ENCODE results near the gene ITGA7. TPM values are rescaled to one million over a fixed set of nuclear protein-coding genes. Genes with fewer than 3 reads are reported as not detected.

Gene ITGA7
- total RNA-seq, 4 donors from 2014 or later, result 118 to 192 (median 146) TPM

- H3K9me3 ChIP-seq, result no peaks in the 10 kb centered on the region
- no peak overlapping the region for H3K4me3 ChIP-seq
- no peaks in the 10 kb centered on the region for H3K36me3 ChIP-seq
- no peaks in the 10 kb centered on the region for H3K27me3 ChIP-seq
- peaks cover 0 to 7% (median 0%) of the 10 kb centered on the region in 4 donors for H3K4me1 ChIP-seq
- TF ChIP-seq, protein P1, sequence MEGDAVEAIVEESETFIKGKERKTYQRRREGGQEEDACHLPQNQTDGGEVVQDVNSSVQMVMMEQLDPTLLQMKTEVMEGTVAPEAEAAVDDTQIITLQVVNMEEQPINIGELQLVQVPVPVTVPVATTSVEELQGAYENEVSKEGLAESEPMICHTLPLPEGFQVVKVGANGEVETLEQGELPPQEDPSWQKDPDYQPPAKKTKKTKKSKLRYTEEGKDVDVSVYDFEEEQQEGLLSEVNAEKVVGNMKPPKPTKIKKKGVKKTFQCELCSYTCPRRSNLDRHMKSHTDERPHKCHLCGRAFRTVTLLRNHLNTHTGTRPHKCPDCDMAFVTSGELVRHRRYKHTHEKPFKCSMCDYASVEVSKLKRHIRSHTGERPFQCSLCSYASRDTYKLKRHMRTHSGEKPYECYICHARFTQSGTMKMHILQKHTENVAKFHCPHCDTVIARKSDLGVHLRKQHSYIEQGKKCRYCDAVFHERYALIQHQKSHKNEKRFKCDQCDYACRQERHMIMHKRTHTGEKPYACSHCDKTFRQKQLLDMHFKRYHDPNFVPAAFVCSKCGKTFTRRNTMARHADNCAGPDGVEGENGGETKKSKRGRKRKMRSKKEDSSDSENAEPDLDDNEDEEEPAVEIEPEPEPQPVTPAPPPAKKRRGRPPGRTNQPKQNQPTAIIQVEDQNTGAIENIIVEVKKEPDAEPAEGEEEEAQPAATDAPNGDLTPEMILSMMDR (IDR thresholded peaks at IDR 0.05), result no peak
- no peak for TF ChIP-seq EP300 (IDR thresholded peaks at IDR 0.05)
- TF ChIP-seq POLR2A (IDR thresholded peaks at IDR 0.05), result no peak
- no peak for DNase-seq (ENCODE audit: low spot score in 2 of 2)
- no peak overlapping the region for H3K27ac ChIP-seq
- WGBS, 2 donors, result 82 to 84% methylated on average over 8 of the region's 8 CpGs
Measured at GRCh38 chr12:55675666-55676065, 32.0 kb downstream of the ITGA7 start.

DNA sequence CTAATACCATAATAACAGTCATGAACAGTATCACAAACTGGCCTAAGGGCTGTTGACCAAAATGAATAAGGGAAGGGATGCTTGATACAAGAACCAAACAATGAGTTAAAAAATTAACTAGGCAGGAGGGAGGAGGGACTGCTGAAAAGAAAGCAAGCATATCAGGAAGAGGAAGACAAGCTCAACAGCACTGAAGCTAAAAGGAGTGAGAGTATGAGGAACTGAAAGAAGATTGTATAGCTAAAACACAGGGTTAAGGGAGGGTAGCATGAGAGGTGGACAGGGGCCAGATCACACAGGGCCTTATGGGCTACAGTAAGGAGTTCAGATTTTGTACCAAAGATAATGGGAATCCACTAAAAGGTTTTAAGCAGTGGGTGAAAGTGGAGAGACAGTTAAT, 34.1 kb downstream of the ITGA7 start:
- H3K4me3 ChIP-seq, result no peak overlapping the region
- H3K36me3 ChIP-seq, result no peaks in the 10 kb centered on the region
- H3K9me3 ChIP-seq, result no peaks in the 10 kb centered on the region
- DNase-seq (ENCODE audit: low spot score in 2 of 2), result no peak
- no peaks in the 10 kb centered on the region for H3K27me3 ChIP-seq
- H3K27ac ChIP-seq, result no peak overlapping the region
- peaks cover 0 to 5% (median 0%) of the 10 kb centered on the region in 4 donors for H3K4me1 ChIP-seq
- TF ChIP-seq, protein P1 (IDR thresholded peaks at IDR 0.05), result no peak
- TF ChIP-seq EP300 (IDR thresholded peaks at IDR 0.05), result peak in 1 of 2 donors; percentile 50

- TF ChIP-seq, protein P1 (IDR thresholded peaks at IDR 0.05), result no peak
- TF ChIP-seq POLR2A (IDR thresholded peaks at IDR 0.05) (no peak), EP300 (IDR thresholded peaks at IDR 0.05) (no peak)
- WGBS, 2 donors, result 62 to 63% methylated on average over 4 of the region's 4 CpGs
- Histone ChIP-seq H3K27ac (no peak overlapping the region), H3K4me3 (no peak overlapping the region), H3K4me1 (peaks cover 0 to 5% (median 0%) of the 10 kb centered on the region in 4 donors), H3K27me3 (no peaks in the 10 kb centered on the region), H3K36me3 (no peaks in the 10 kb centered on the region), H3K9me3 (no peaks in the 10 kb centered on the region)
- no peak for DNase-seq (ENCODE audit: low spot score in 2 of 2)
Measured at GRCh38 chr12:55671746-55672145, 36.0 kb downstream of the ITGA7 start.

- Histone ChIP-seq H3K9me3 (no peaks in the 10 kb centered on the region), H3K4me3 (no peak overlapping the region), H3K36me3 (no peaks in the 10 kb centered on the region), H3K4me1 (peaks cover 0 to 10% (median 0%) of the 10 kb centered on the region in 4 donors), H3K27me3 (no peaks in the 10 kb centered on the region), H3K27ac (peak overlapping the region in 2 of 4 donors; percentile 55 to 58)
- TF ChIP-seq EP300 (IDR thresholded peaks at IDR 0.05) (peak in 1 of 2 donors; percentile 12), POLR2A (IDR thresholded peaks at IDR 0.05) (no peak)
- TF ChIP-seq, protein P1 (IDR thresholded peaks at IDR 0.05), result no peak
- no peak for DNase-seq (ENCODE audit: low spot score in 2 of 2)
Measured at GRCh38 chr12:55670276-55670675, 37.4 kb downstream of the ITGA7 start.

- WGBS, 2 donors, result 71 to 76% methylated on average over 7 of the region's 7 CpGs
- no peak for TF ChIP-seq EP300 (IDR thresholded peaks at IDR 0.05)
- TF ChIP-seq, protein P1 (IDR thresholded peaks at IDR 0.05), result no peak
Measured at GRCh38 chr12:55666508-55666907, 41.2 kb downstream of the ITGA7 start.

More at GRCh38 chr12:55666508-55666907, 41.2 kb downstream of the ITGA7 start:
- H3K27me3 ChIP-seq, result no peaks in the 10 kb centered on the region
- H3K4me1 ChIP-seq, result peaks cover 0 to 7% (median 0%) of the 10 kb centered on the region in 4 donors
- no peak overlapping the region for H3K4me3 ChIP-seq
- no peak for DNase-seq (ENCODE audit: low spot score in 2 of 2)
- H3K9me3 ChIP-seq, result no peaks in the 10 kb centered on the region
- no peaks in the 10 kb centered on the region for H3K36me3 ChIP-seq
- H3K27ac ChIP-seq, result no peak overlapping the region

Data from tibial nerve (tissue), 4 donors.